ENCODE results near the gene WDR59. TPM values are rescaled to one million over a fixed set of nuclear protein-coding genes. Genes with fewer than 3 reads are reported as not detected.
"Not testable (repeated sequence)": the region's sequence is repeated elsewhere in the genome, so short reads cannot be mapped to it uniquely, and the experiment has no call there.

The WDR59 gene
- 95.5 TPM for polyA plus RNA-seq (2013, experiment 1 of 4)
- 110 TPM for polyA plus RNA-seq (2013, experiment 2 of 4)
- 72.0 TPM for polyA plus RNA-seq (2013, experiment 3 of 4)
- 74.2 TPM for polyA plus RNA-seq (2013, experiment 4 of 4)

GRCh38 chr16:74984529-74985296, at the start of gene WDR59:
TSS of gene WDR59 (minus strand) at chr16:74985123. CDS start at chr16:74985017, 106 bp downstream.
- no peaks in the 10 kb centered on the region for H3K9me3 ChIP-seq (ENCODE audit: control insufficient read depth, low read length)
- peak within 1 kb of the TSS; percentile 27 for H3K27ac ChIP-seq (ENCODE audit: insufficient read depth, low read depth, low read length, poor library complexity, severe bottlenecking)
- H3K4me3 ChIP-seq (ENCODE audit: insufficient read depth, low read depth, low read length), result peak within 1 kb of the TSS; percentile 95
- no peaks in the 10 kb centered on the region for H3K27me3 ChIP-seq (ENCODE audit: control insufficient read depth, insufficient read depth, low read length, poor library complexity, severe bottlenecking)
- H3K4me1 ChIP-seq (ENCODE audit: control insufficient read depth, insufficient read depth, low read length), result no peaks in the 10 kb centered on the region
- 1% methylated on average over 68 of the region's 68 CpGs for WGBS, 2 experiments
- no peaks in the 10 kb centered on the region for H3K36me3 ChIP-seq (ENCODE audit: control insufficient read depth, insufficient read depth, low read length)

GRCh38 chr16:75032655-75033054, 47.7 kb upstream of the WDR59 start:
- Histone ChIP-seq H3K9me3 (ENCODE audit: control insufficient read depth, low read length) (no peaks in the 10 kb centered on the region), H3K27ac (ENCODE audit: insufficient read depth, low read depth, low read length, poor library complexity, severe bottlenecking) (no peak overlapping the region), H3K27me3 (ENCODE audit: control insufficient read depth, insufficient read depth, low read length, poor library complexity, severe bottlenecking) (no peaks in the 10 kb centered on the region)

GRCh38 chr16:75029854-75030253, 44.9 kb upstream of the WDR59 start:
- no peaks in the 10 kb centered on the region for H3K4me1 ChIP-seq (ENCODE audit: control insufficient read depth, insufficient read depth, low read length)
- H3K9me3 ChIP-seq (ENCODE audit: control insufficient read depth, low read length), result no peaks in the 10 kb centered on the region
- H3K36me3 ChIP-seq (ENCODE audit: control insufficient read depth, insufficient read depth, low read length), result no peaks in the 10 kb centered on the region
- H3K27ac ChIP-seq (ENCODE audit: insufficient read depth, low read depth, low read length, poor library complexity, severe bottlenecking), result no peak overlapping the region
- no peaks in the 10 kb centered on the region for H3K27me3 ChIP-seq (ENCODE audit: control insufficient read depth, insufficient read depth, low read length, poor library complexity, severe bottlenecking)
- no peak overlapping the region for H3K4me3 ChIP-seq (ENCODE audit: insufficient read depth, low read depth, low read length)

More at GRCh38 chr16:75032655-75033054, 47.7 kb upstream of the WDR59 start:
- H3K4me1 ChIP-seq (ENCODE audit: control insufficient read depth, insufficient read depth, low read length), result no peaks in the 10 kb centered on the region
- H3K36me3 ChIP-seq (ENCODE audit: control insufficient read depth, insufficient read depth, low read length), result no peaks in the 10 kb centered on the region
- no peak overlapping the region for H3K4me3 ChIP-seq (ENCODE audit: insufficient read depth, low read depth, low read length)

- Histone ChIP-seq H3K36me3 (ENCODE audit: control insufficient read depth, insufficient read depth, low read length) (no peaks in the 10 kb centered on the region), H3K27ac (ENCODE audit: insufficient read depth, low read depth, low read length, poor library complexity, severe bottlenecking) (no peak overlapping the region), H3K9me3 (ENCODE audit: control insufficient read depth, low read length) (no peaks in the 10 kb centered on the region), H3K4me1 (ENCODE audit: control insufficient read depth, insufficient read depth, low read length) (no peaks in the 10 kb centered on the region), H3K4me3 (ENCODE audit: insufficient read depth, low read depth, low read length) (no peak overlapping the region), H3K27me3 (ENCODE audit: control insufficient read depth, insufficient read depth, low read length, poor library complexity, severe bottlenecking) (no peaks in the 10 kb centered on the region)
- 85 to 97% methylated on average over 3 of the region's 4 CpGs for whole genome bisulfite sequencing, 2 experiments
Observed at GRCh38 chr16:75028544-75029135, 43.7 kb upstream of the WDR59 start.

GRCh38 chr16:75027520-75028300, 42.8 kb upstream of the WDR59 start:
- H3K27me3 ChIP-seq (ENCODE audit: control insufficient read depth, insufficient read depth, low read length, poor library complexity, severe bottlenecking), result no peaks in the 10 kb centered on the region
- H3K4me1 ChIP-seq (ENCODE audit: control insufficient read depth, insufficient read depth, low read length), result no peaks in the 10 kb centered on the region
- no peaks in the 10 kb centered on the region for H3K36me3 ChIP-seq (ENCODE audit: control insufficient read depth, insufficient read depth, low read length)
- no peak overlapping the region for H3K4me3 ChIP-seq (ENCODE audit: insufficient read depth, low read depth, low read length)
- no peak overlapping the region for H3K27ac ChIP-seq (ENCODE audit: insufficient read depth, low read depth, low read length, poor library complexity, severe bottlenecking)
- WGBS, 2 experiments, result 94 to 95% methylated on average over 6 of the region's 6 CpGs
- H3K9me3 ChIP-seq (ENCODE audit: control insufficient read depth, low read length), result no peaks in the 10 kb centered on the region

- no peaks in the 10 kb centered on the region for H3K27me3 ChIP-seq (ENCODE audit: control insufficient read depth, insufficient read depth, low read length, poor library complexity, severe bottlenecking)
- H3K4me3 ChIP-seq (ENCODE audit: insufficient read depth, low read depth, low read length), result no peak overlapping the region
- no peaks in the 10 kb centered on the region for H3K36me3 ChIP-seq (ENCODE audit: control insufficient read depth, insufficient read depth, low read length)
- no peak overlapping the region for H3K27ac ChIP-seq (ENCODE audit: insufficient read depth, low read depth, low read length, poor library complexity, severe bottlenecking)
- 90 to 94% methylated on average over 2 of the region's 2 CpGs for WGBS, 2 experiments
- no peaks in the 10 kb centered on the region for H3K4me1 ChIP-seq (ENCODE audit: control insufficient read depth, insufficient read depth, low read length)
- no peaks in the 10 kb centered on the region for H3K9me3 ChIP-seq (ENCODE audit: control insufficient read depth, low read length)
Observed at GRCh38 chr16:75026892-75027391, 42.0 kb upstream of the WDR59 start.

- not testable (repeated sequence) for H3K4me1 ChIP-seq (ENCODE audit: control insufficient read depth, insufficient read depth, low read length); H3K4me3 ChIP-seq (ENCODE audit: insufficient read depth, low read depth, low read length); H3K36me3 ChIP-seq (ENCODE audit: control insufficient read depth, insufficient read depth, low read length); H3K27me3 ChIP-seq (ENCODE audit: control insufficient read depth, insufficient read depth, low read length, poor library complexity, severe bottlenecking); H3K9me3 ChIP-seq (ENCODE audit: control insufficient read depth, low read length); H3K27ac ChIP-seq (ENCODE audit: insufficient read depth, low read depth, low read length, poor library complexity, severe bottlenecking)
- WGBS, 2 experiments, result 94% methylated on average over 10 of the region's 10 CpGs
Observed at GRCh38 chr16:75026239-75026891, 41.4 kb upstream of the WDR59 start.

GRCh38 chr16:75025761-75026160, 40.8 kb upstream of the WDR59 start:
- Histone ChIP-seq H3K36me3 (ENCODE audit: control insufficient read depth, insufficient read depth, low read length) (no peaks in the 10 kb centered on the region), H3K4me1 (ENCODE audit: control insufficient read depth, insufficient read depth, low read length) (no peaks in the 10 kb centered on the region), H3K27me3 (ENCODE audit: control insufficient read depth, insufficient read depth, low read length, poor library complexity, severe bottlenecking) (no peaks in the 10 kb centered on the region), H3K27ac (ENCODE audit: insufficient read depth, low read depth, low read length, poor library complexity, severe bottlenecking) (no peak overlapping the region), H3K4me3 (ENCODE audit: insufficient read depth, low read depth, low read length) (no peak overlapping the region), H3K9me3 (ENCODE audit: control insufficient read depth, low read length) (no peaks in the 10 kb centered on the region)
- WGBS, 2 experiments, result 86 to 89% methylated on average over 3 of the region's 3 CpGs

GRCh38 chr16:75024594-75024993, 39.7 kb upstream of the WDR59 start:
- H3K4me1 ChIP-seq (ENCODE audit: control insufficient read depth, insufficient read depth, low read length), result no peaks in the 10 kb centered on the region
- H3K9me3 ChIP-seq (ENCODE audit: control insufficient read depth, low read length), result no peaks in the 10 kb centered on the region
- H3K36me3 ChIP-seq (ENCODE audit: control insufficient read depth, insufficient read depth, low read length), result no peaks in the 10 kb centered on the region
- H3K27ac ChIP-seq (ENCODE audit: insufficient read depth, low read depth, low read length, poor library complexity, severe bottlenecking), result no peak overlapping the region
- no peak overlapping the region for H3K4me3 ChIP-seq (ENCODE audit: insufficient read depth, low read depth, low read length)
- WGBS, 2 experiments, result 96 to 98% methylated on average over 3 of the region's 4 CpGs
- H3K27me3 ChIP-seq (ENCODE audit: control insufficient read depth, insufficient read depth, low read length, poor library complexity, severe bottlenecking), result no peaks in the 10 kb centered on the region

Measured in ectodermal cell (in vitro differentiated cells).